HEK293 (cell line): Measurements from ENCODE around the gene EIF3M.

Experiments
- CTCF ChIA-PET: fragments of 350-600 bp; formaldehyde crosslinking; extraction: SDS; loops from one replicate; lab custom pipeline; 2021; ENCODE audit warnings: antibody characterized with exemption; lab: Yijun Ruan, JAX
- POLR2A ChIA-PET: fragments of 300-600 bp; formaldehyde crosslinking; extraction: SDS; loops from one replicate; lab custom pipeline; 2020; ENCODE audit warnings: antibody characterized with exemption, inconsistent platforms; lab: Yijun Ruan, JAX
- H3K27ac ChIP-seq: fragments of 200-500 bp; sonication (Bioruptor generic); 2 replicates; pipeline ENCODE4 v1.5.1; 2014; ENCODE audit warnings: low read depth, low read length, control low read depth, inconsistent platforms; ENCODE audit errors: extremely low read depth
- H3K36me3 ChIP-seq, 2 experiments: fragments of 200-500 bp in 1 of 2; sonication (Bioruptor generic) in 1 of 2; 1 replicate in 1 of 2; 2 replicates in 1 of 2; pipeline ENCODE4 v1.5.1; 2014 to 2017; ENCODE audit warnings: inconsistent platforms in 2 of 2, low read length in 2 of 2; ENCODE audit not compliant: control insufficient read depth in 2 of 2, insufficient read depth in 1 of 2
- H3K4me1 ChIP-seq: fragments of 200-500 bp; sonication (Bioruptor generic); 2 replicates; pipeline ENCODE4 v1.5.1; 2014; ENCODE audit warnings: mild to moderate bottlenecking, low read length, inconsistent platforms; ENCODE audit not compliant: control insufficient read depth, insufficient read depth
- H3K4me3 ChIP-seq: 2 replicates; pipeline ENCODE4 v1.5.1; 2011; ENCODE audit warnings: low read depth, mild to moderate bottlenecking, control low read depth, low read length, moderate library complexity
- H3K9me3 ChIP-seq: fragments of 200-500 bp; sonication (Bioruptor generic); 2 replicates; pipeline ENCODE4 v1.5.1; 2014; ENCODE audit warnings: low read depth, low read length, inconsistent platforms; ENCODE audit not compliant: control insufficient read depth, insufficient read depth
- SCRT1 ChIP-seq: fragments of 450-650 bp; formaldehyde crosslinking; IDR thresholded peaks from 2 replicates; pipeline ENCODE4 v1.5.1; 2016; ENCODE audit warnings: missing biosample characterization, missing genetic modification characterization, borderline replicate concordance
- YY1 ChIP-seq: fragments of 450-650 bp; formaldehyde crosslinking; IDR thresholded peaks from 2 replicates; pipeline ENCODE4 v1.5.1; 2018; ENCODE audit warnings: missing biosample characterization, missing genetic modification characterization
- ZNF133 ChIP-seq: fragments of 450-650 bp; formaldehyde crosslinking; IDR thresholded peaks from 2 replicates; pipeline ENCODE4 v1.5.1; 2016; ENCODE audit warnings: missing biosample characterization, missing genetic modification characterization
- ZNF146 ChIP-seq: fragments of 450-650 bp; formaldehyde crosslinking; IDR thresholded peaks from 2 replicates; pipeline ENCODE4 v1.5.1; 2016; ENCODE audit warnings: missing biosample characterization, missing genetic modification characterization
- ZNF16 ChIP-seq: fragments of 450-650 bp; formaldehyde crosslinking; IDR thresholded peaks from 2 replicates; pipeline ENCODE4 v1.5.1; 2016; ENCODE audit warnings: low read depth, missing biosample characterization, missing genetic modification characterization
- ZNF184 ChIP-seq: fragments of 450-650 bp; IDR thresholded peaks from 2 replicates; pipeline ENCODE4 v1.5.1; 2018; ENCODE audit warnings: missing biosample characterization, mild to moderate bottlenecking, missing genetic modification characterization
- ZNF214 ChIP-seq: fragments of 450-650 bp; formaldehyde crosslinking; IDR thresholded peaks from 2 replicates; pipeline ENCODE4 v1.5.1; 2017; ENCODE audit warnings: missing biosample characterization, mild to moderate bottlenecking, missing genetic modification characterization, borderline replicate concordance
- ZNF341 ChIP-seq: fragments of 450-650 bp; formaldehyde crosslinking; IDR thresholded peaks from 2 replicates; pipeline ENCODE4; 2016; ENCODE audit warnings: low read depth, missing biosample characterization, missing genetic modification characterization
- ZNF404 ChIP-seq: fragments of 450-650 bp; formaldehyde crosslinking; IDR thresholded peaks from 2 replicates; pipeline ENCODE4 v1.5.1; 2017; ENCODE audit warnings: missing biosample characterization, missing genetic modification characterization
- ZNF544 ChIP-seq: fragments of 450-650 bp; formaldehyde crosslinking; IDR thresholded peaks from 2 replicates; pipeline ENCODE4 v1.5.0; 2017; ENCODE audit warnings: missing biosample characterization, missing genetic modification characterization
- ZNF585B ChIP-seq: fragments of 450-650 bp; formaldehyde crosslinking; IDR thresholded peaks from 2 replicates; pipeline ENCODE4 v1.5.1; 2016; ENCODE audit warnings: missing biosample characterization, missing genetic modification characterization
- ZNF658 ChIP-seq: fragments of 450-650 bp; formaldehyde crosslinking; IDR thresholded peaks from 2 replicates; pipeline ENCODE4; 2016; ENCODE audit warnings: missing biosample characterization, missing genetic modification characterization
- ZNF830 ChIP-seq: fragments of 450-650 bp; IDR thresholded peaks from 2 replicates; pipeline ENCODE4 v1.5.0; 2018; ENCODE audit warnings: missing biosample characterization, missing genetic modification characterization, low read depth, mild to moderate bottlenecking, moderate library complexity
- ZSCAN23 ChIP-seq: fragments of 450-650 bp; formaldehyde crosslinking; IDR thresholded peaks from 2 replicates; pipeline ENCODE4 v1.5.1; 2016; ENCODE audit warnings: missing biosample characterization, missing genetic modification characterization
- TF ChIP-seq, protein P1 (sequence below): fragments of 450-650 bp; formaldehyde crosslinking; IDR thresholded peaks from 2 replicates; pipeline ENCODE4 v1.5.1; 2016; ENCODE audit warnings: missing biosample characterization, missing genetic modification characterization
- TF ChIP-seq, protein P2 (sequence below): fragments of 450-650 bp; formaldehyde crosslinking; conservative IDR thresholded peaks from 2 replicates; pipeline ENCODE4 v1.5.1; 2016; ENCODE audit warnings: low read depth, missing biosample characterization, missing genetic modification characterization

EIF3M gene

DNA sequence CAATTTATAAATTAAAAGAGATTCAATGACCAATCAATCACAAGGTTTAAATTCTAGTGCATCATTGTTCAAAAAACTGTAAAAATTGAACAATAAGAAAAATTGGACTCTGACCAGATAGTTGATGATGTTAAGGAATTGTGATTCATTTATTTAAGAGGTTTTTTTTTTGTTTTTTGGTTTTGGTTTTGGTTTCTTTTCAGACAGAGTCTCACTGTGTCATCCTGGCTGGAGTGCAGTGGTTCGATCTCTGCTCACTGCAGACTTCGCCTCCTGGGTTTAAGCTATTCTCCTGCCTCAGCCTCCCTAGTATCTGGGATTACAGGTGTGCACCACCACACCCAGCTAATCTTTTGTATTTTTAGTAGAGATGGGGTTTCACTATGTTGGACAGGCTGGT, 17.1 kb upstream of the EIF3M start:
- no peaks in the 10 kb centered on the region for H3K9me3 ChIP-seq
- H3K4me1 ChIP-seq: peaks cover 4% of the 10 kb centered on the region; the same call in 1 of the 2 replicates
- TF ChIP-seq ZNF341 (tag by site-specific recombination): no peak
- TF ChIP-seq, protein P1, sequence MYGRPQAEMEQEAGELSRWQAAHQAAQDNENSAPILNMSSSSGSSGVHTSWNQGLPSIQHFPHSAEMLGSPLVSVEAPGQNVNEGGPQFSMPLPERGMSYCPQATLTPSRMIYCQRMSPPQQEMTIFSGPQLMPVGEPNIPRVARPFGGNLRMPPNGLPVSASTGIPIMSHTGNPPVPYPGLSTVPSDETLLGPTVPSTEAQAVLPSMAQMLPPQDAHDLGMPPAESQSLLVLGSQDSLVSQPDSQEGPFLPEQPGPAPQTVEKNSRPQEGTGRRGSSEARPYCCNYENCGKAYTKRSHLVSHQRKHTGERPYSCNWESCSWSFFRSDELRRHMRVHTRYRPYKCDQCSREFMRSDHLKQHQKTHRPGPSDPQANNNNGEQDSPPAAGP (tag by site-specific recombination): no peak
- no peak for TF ChIP-seq ZNF16 (tag by site-specific recombination)
- TF ChIP-seq ZNF404 (tag by site-specific recombination): no peak
- no peak for TF ChIP-seq ZNF184 (tag by site-specific recombination)
- TF ChIP-seq ZNF133 (tag by site-specific recombination): no peak
- TF ChIP-seq, all 188 proteins: peak for 0
- Histone ChIP-seq H3K4me3 (no peak overlapping the region), H3K27ac (no peak overlapping the region), H3K36me3 (no peaks in the 10 kb centered on the region)
- ChIA-PET POLR2A (no interaction called here), CTCF (no interaction called here)

DNA sequence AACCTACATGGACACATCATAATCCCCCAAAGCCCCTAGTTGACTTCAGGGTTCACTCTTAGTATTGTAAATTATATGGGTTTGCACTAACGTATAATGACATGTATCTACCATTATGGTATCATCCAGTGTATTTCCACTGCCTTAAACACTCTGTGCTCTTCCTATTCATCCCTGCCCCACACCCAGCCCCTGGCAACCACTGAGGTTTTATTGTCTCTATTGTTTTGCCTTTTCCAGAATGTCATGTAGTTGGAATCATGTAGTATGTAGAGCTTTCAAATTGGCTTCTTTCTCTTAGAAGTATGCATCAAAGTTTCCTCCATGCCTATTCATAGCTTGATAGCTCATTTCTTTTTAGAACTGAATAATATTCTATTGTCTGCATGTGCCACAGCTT, 16.5 kb upstream of the EIF3M start:
- CTCF ChIA-PET: interaction anchor here (0.6 kb wide), 1 partner anchor 23 kb away, joined by 3 read pairs; no protein-coding TSS in a partner anchor
- Histone ChIP-seq H3K27ac (no peak overlapping the region), H3K4me1 (peaks cover 4% of the 10 kb centered on the region; the same call in 1 of the 2 replicates), H3K9me3 (no peaks in the 10 kb centered on the region), H3K4me3 (no peak overlapping the region), H3K36me3 (no peaks in the 10 kb centered on the region)
- TF ChIP-seq ZSCAN23: no peak
- TF ChIP-seq, protein P2, sequence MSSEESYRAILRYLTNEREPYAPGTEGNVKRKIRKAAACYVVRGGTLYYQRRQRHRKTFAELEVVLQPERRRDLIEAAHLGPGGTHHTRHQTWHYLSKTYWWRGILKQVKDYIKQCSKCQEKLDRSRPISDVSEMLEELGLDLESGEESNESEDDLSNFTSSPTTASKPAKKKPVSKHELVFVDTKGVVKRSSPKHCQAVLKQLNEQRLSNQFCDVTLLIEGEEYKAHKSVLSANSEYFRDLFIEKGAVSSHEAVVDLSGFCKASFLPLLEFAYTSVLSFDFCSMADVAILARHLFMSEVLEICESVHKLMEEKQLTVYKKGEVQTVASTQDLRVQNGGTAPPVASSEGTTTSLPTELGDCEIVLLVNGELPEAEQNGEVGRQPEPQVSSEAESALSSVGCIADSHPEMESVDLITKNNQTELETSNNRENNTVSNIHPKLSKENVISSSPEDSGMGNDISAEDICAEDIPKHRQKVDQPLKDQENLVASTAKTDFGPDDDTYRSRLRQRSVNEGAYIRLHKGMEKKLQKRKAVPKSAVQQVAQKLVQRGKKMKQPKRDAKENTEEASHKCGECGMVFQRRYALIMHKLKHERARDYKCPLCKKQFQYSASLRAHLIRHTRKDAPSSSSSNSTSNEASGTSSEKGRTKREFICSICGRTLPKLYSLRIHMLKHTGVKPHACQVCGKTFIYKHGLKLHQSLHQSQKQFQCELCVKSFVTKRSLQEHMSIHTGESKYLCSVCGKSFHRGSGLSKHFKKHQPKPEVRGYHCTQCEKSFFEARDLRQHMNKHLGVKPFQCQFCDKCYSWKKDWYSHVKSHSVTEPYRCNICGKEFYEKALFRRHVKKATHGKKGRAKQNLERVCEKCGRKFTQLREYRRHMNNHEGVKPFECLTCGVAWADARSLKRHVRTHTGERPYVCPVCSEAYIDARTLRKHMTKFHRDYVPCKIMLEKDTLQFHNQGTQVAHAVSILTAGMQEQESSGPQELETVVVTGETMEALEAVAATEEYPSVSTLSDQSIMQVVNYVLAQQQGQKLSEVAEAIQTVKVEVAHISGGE: no peak
- no peak for TF ChIP-seq YY1 (tag by site-specific recombination)
- TF ChIP-seq ZNF658 (tag by site-specific recombination): no peak
- TF ChIP-seq ZNF146: no peak
- TF ChIP-seq ZNF585B (tag by site-specific recombination): no peak
- TF ChIP-seq ZNF214 (tag by site-specific recombination): no peak
- TF ChIP-seq ZNF544 (tag by site-specific recombination): no peak
- POLR2A ChIA-PET: no interaction called here

DNA sequence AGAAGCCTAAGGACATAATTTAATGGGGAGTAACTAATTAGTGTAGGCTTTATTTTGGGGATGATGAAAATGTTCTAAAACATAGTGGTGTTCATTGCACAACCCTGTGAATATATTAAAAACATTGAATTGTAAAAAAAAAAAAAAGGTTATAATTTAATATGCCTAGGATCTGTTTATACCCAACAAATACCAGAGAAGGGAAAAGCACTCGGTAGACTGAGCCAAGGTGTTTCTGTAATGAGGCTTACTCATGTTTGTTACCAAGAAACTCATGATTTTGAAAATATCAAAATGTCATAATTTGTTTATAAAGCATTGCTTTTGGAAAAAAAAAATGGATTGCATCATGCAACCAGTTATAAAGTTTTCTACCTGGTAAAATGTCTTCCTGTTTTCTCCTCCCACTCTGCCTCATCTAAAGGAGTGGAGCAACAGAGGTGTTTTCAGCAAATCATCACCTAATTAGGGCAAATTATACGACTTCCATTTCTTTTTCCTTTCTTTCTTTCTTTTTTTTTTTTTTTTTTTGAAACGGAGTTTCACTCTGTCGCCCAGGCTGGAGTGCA, 14.2 kb upstream of the EIF3M start:
- ChIA-PET POLR2A (interaction anchor here (0.6 kb wide), 1 partner anchor 98 kb away, joined by 4 read pairs; no protein-coding TSS in a partner anchor), CTCF (no interaction called here)
- Histone ChIP-seq H3K36me3 (no peaks in the 10 kb centered on the region), H3K27ac (no peak overlapping the region), H3K9me3 (no peaks in the 10 kb centered on the region), H3K4me1 (no peaks in the 10 kb centered on the region; the same call in 1 of the 2 replicates), H3K4me3 (no peak overlapping the region)
- no peak for TF ChIP-seq SCRT1 (tag by site-specific recombination)
- no peak for TF ChIP-seq ZNF830 (tag by site-specific recombination)
